ENCODE data around the gene SRXN1.

DNA sequence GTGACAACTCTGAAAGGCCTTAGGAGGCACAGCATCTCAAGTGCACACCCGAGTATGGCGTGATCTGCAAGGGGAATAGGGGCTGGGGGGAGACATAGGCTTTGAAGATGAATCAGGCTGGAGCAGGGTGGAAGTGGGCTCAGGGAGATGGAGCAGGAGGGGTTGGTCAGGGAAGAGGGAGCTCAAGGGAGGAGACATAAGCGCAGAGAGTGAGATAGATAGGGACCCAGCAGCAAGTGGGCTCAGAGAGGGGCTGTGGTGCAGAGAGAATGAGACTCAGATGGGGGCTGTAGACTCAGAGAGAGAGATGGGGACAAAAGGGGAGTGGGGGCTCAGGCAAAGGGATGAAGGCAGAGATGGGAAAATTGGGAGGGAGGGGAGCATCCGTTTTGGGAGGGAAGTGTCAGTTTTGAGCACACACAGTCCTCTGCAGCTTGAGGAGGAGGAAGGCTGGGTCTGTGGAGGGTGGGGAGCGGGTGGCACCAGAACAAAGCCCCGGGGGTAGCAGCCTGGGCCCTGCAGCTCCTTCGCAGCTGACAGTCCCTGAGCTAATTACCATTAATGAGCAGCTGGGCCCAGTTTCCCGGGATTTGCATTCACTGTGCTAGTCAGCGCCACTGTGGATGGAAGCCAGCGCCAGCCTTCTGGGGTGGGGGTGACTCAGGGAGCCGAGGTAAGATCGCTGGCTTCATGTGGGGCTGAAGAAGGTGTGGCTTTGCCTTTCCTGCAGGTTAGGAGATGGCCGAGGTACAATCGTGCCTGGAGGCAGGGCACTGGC is 18.7 kb downstream of the SRXN1 start:
- TF ChIP-seq, protein P1, sequence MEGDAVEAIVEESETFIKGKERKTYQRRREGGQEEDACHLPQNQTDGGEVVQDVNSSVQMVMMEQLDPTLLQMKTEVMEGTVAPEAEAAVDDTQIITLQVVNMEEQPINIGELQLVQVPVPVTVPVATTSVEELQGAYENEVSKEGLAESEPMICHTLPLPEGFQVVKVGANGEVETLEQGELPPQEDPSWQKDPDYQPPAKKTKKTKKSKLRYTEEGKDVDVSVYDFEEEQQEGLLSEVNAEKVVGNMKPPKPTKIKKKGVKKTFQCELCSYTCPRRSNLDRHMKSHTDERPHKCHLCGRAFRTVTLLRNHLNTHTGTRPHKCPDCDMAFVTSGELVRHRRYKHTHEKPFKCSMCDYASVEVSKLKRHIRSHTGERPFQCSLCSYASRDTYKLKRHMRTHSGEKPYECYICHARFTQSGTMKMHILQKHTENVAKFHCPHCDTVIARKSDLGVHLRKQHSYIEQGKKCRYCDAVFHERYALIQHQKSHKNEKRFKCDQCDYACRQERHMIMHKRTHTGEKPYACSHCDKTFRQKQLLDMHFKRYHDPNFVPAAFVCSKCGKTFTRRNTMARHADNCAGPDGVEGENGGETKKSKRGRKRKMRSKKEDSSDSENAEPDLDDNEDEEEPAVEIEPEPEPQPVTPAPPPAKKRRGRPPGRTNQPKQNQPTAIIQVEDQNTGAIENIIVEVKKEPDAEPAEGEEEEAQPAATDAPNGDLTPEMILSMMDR (IDR thresholded peaks at IDR 0.05 in 2 of 3, conservative IDR thresholded peaks at IDR 0.05 in 1 of 3; ENCODE audit: borderline replicate concordance in 1 of 3, insufficient read depth in 1 of 3, low read depth in 2 of 3, low read length in 2 of 3): no peak
- TF ChIP-seq POLR2A (IDR thresholded peaks at IDR 0.05; ENCODE audit: borderline replicate concordance, extremely low read depth, insufficient read depth, insufficient read length) (no peak), EZH2phosphoT487 (IDR thresholded peaks at IDR 0.05; ENCODE audit: borderline replicate concordance) (no peak), CEBPB (IDR thresholded peaks at IDR 0.05; ENCODE audit: low read depth) (no peak), JUND (IDR thresholded peaks at IDR 0.05) (no peak), RAD21 (IDR thresholded peaks at IDR 0.05; ENCODE audit: low read depth) (no peak), MAX (IDR thresholded peaks at IDR 0.05) (no peak), TCF7L2 (IDR thresholded peaks at IDR 0.05; ENCODE audit: borderline replicate concordance, extremely low read depth, insufficient read depth, insufficient read length) (no peak)
